ENCODE data around the gene LCN1.

LCN1 gene

GRCh38 chr9:135574331-135574730 lies 53.1 kb downstream of the LCN1 start:
- DNase-seq: no peak

- no peak for DNase-seq
Observed at GRCh38 chr9:135574943-135575342, 53.7 kb downstream of the LCN1 start.

Measured in NCI-H526 (cell line).